HG03342 (cell line): Measurements from ENCODE around the gene B9D2.
"Not testable (repeated sequence)": the region's sequence is repeated elsewhere in the genome, so short reads cannot be mapped to it uniquely, and the experiment has no call there.

Experiments used
- ATAC-seq: cut with Tn5 transposase; IDR thresholded peaks from one replicate; pipeline ENCODE4 v1.9.1; 2021; ENCODE audit warnings: mild to moderate bottlenecking, moderate library complexity; ENCODE audit not compliant: unreplicated experiment

The B9D2 gene

DNA sequence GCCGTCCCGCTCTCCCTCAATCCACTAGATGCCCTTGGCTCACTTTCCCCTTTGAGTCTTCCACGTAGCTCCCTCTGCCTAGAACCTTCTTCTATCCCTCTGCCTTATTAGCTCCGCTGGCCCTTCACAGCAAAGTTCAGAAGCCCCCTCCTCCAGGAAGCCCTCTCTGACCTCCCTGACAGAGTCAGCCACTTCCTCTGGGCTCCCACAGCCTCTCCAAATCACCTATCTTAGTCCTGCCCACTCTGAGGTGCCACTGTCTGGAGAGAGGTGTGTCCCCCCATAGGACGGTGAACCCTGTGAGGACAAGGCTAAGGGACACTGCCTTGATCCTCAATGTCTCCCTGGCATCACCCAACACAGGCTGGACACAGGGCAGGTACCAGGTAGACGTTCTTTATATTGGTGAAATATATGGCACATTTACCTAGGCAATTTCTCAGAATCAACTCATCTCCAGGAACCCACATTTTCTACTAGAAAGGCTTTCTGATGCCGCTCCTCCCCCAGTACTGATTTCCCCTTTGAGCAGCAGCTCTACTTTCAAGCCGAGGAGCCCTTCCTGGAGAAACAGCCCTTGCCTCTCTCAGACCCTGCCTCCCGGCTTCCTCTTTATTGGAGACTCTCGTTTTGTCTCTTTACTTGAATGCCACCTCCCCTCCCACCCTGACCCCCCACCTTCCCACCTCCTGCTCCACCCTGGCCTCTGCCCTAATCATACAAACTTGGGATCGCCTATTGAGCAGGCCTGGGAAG, 6.8 kb downstream of the B9D2 start:
- no peak for ATAC-seq

GRCh38 chr19:41355802-41356201, 8.1 kb downstream of the B9D2 start:
- ATAC-seq: no peak

DNA sequence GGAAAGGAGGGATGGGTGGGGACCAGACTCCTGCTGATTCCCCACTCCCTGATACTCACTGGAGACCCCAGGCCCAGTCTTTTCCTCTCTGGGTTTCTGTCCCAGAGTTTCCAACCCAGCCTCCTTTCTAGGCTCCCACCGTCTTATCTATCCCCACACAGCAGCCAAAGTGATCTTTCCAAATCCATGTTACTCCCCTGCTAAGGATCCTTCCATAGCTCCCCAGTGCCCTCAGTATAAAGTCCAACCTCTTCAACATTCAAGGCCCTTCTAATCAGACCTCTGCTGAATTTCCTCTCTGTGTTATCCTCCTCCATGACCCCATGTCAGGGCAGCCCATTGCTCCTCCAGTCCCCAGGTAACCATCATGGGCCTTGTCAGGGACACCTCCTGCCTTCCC, 8.9 kb downstream of the B9D2 start:
- no peak for ATAC-seq

DNA sequence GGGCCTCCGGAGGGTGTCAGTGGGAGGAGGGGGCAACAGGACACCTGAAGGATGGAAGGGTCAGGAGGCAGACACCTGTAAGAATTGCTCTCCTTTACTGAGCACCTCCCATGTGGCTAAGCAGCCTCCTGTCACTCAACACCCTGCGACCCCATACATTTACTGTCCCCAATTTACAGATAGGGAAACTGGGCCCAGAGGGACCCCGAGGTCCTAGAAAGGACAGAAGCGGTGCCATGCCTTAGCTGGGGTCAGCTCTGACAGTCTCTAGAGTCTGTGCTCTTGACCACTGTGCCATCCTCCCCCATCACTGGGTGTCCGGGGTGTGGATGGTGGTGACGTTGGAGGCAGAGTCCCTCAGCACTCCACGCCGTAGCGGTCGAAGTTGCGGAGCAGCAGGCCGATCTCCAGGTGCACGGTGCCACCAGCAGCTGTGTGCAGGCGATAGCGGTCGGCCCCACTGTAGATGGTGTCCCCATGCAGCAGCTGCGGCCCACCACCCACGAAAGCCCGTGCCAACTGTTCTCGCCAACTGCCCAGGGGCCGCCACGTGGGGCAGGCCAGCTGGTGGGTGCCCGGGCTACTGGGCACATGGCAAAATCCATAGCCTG, 9.5 kb downstream of the B9D2 start:
- ATAC-seq: no peak

DNA sequence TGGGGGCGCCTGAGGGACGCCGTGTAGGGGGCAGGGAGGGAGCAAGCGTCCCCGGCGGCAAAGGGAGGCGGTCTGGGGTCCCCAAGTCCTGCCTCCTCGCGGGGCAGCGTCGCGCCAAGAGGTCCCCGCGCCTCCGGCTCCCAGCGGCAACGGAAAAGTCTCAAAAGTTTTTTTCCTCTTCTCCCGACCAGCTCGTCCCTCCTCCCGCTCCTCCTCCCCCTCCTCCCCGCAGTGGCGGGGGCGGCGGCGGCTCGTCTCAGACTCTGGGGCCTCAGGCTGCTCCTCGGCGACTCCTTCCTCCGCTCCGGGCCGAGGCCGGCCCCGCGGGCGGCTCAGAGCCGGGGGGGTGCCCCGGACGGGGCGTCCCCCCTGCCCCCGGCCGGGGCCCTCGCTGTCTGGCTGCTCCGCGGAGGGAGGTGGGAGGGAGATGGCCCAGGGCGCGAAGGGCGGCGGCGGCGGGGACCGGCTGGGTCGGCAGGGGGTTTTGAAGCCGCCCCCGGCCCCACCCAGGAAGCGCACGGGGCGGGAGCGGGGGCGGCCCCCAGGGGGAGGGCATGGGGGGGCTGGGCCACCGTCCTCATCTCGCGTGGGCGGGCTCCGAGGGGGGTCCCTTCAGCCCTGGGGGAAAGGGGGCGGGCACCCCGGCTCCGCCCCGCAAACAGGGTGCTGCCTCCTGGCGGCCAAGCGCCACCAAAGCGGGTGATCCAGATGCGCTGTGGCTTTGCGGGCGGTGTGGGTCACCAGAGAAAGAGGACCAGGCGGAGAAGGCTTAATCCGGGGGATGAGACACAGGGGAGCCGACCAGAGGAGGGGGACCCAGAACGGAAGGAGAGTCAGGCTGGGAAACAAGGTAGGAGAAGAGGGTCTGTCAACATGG, 10.2 kb downstream of the B9D2 start, which contains the start of gene TGFB1:
Gene TGFB1, minus strand, starts transcription at position 457 of the 877 bp plus-strand sequence. CDS start 878 bp downstream, outside the sequence.
- ATAC-seq: peak; percentile 36

DNA sequence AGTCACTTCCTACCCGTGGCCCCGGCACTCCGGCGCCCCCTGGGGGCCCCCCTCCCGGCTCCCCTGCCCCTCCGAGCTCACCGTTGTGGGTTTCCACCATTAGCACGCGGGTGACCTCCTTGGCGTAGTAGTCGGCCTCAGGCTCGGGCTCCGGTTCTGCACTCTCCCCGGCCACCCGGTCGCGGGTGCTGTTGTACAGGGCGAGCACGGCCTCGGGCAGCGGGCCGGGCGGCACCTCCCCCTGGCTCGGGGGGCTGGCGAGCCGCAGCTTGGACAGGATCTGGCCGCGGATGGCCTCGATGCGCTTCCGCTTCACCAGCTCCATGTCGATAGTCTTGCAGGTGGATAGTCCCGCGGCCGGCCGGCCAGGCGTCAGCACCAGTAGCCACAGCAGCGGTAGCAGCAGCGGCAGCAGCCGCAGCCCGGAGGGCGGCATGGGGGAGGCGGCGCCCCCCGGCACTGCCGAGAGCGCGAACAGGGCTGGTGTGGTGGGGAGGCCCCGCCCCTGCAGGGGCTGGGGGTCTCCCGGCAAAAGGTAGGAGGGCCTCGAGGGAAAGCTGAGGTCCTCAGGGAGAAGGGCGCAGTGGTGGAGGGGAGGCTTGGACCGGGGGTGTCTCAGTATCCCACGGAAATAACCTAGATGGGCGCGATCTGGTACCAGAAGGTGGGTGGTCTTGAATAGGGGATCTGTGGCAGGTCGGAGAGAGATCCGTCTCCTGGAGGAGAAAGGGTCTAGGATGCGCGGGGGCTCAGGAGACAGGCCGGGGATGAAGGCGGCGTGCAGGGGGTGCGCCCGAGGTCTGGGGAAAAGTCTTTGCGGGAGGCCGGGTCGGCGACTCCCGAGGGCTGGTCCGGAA, 11.1 kb downstream of the B9D2 start:
- no peak for ATAC-seq

- no peak for ATAC-seq
Observed at GRCh38 chr19:41352279-41352608, 11.7 kb downstream of the B9D2 start.

DNA sequence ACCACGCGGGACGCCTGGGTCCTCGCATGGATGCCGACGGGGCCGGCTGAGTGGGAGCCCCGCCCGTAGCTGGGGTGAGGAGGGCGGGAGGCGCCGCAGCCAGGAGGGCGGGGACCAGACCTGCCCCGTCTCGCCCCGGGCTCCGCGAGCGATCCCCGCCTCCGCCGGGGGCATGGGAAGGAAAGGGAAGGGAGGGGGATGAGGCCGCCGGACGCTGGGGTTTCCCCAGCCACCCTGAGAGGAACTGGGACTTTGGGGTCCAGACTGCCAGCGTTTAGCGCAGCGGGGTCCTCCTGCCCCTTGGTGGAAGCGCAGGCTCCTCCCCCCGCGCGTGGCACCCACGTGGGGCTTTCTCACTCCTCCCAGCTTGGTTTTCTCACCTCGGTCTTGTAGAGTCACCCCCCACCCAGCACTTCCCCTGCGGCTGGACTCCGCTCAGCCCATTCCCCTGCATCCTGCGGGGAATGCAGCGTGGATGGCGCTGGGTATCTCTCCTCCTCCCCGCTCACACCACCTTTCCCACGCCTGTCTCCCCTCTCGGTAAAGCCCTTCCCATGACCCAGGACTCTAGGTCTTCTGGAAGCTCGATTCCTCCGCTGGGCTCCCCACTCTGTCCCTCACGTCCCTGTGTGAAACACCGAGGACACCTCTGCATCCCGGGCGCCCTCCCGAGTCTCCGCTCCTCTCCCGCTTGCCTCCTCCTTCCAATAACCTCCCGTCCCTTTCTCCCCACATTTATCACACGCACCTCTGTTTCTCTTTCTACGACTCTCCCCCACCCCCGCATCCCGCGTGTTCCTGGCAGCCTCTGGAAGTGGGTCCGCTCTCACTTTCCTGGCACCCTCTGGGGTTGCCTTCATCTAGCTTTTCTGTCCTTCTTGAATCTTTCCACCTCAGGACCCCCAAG, 12.4 kb downstream of the B9D2 start:
- ATAC-seq: peak; percentile 35

DNA sequence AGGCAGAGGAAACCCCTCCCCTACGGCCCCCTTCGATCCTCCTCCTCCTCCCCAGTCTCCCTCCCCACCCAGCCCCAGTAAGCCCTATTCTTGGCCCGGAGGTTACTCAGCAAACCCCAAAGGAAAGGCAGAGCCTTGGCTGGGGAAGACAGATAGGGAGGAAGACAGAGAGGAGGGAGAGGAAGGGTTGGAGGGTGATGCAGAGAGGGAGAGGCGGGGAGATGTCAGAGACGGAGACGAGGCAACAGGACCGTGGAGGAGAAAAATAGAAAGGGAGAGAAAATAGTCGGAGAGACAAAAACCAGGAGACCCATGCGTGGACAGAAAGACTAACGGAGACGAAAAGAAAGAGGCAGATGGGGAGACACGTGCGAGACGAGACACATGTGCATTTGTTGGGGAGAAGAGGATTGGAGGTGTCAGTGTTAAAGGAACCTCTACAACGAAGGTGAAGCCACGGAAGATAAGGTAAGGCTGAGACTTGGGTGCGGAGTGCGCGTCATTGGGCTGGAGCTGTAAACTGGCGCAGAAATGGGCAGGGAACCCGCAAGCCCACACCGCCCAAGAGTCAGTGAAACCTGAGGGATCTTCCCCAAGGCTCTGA, 13.1 kb downstream of the B9D2 start:
- ATAC-seq: no peak

GRCh38 chr19:41346916-41347315, 17.0 kb downstream of the B9D2 start:
- not testable (repeated sequence) for ATAC-seq

GRCh38 chr19:41344162-41344561, 19.8 kb downstream of the B9D2 start:
- ATAC-seq: no peak

DNA sequence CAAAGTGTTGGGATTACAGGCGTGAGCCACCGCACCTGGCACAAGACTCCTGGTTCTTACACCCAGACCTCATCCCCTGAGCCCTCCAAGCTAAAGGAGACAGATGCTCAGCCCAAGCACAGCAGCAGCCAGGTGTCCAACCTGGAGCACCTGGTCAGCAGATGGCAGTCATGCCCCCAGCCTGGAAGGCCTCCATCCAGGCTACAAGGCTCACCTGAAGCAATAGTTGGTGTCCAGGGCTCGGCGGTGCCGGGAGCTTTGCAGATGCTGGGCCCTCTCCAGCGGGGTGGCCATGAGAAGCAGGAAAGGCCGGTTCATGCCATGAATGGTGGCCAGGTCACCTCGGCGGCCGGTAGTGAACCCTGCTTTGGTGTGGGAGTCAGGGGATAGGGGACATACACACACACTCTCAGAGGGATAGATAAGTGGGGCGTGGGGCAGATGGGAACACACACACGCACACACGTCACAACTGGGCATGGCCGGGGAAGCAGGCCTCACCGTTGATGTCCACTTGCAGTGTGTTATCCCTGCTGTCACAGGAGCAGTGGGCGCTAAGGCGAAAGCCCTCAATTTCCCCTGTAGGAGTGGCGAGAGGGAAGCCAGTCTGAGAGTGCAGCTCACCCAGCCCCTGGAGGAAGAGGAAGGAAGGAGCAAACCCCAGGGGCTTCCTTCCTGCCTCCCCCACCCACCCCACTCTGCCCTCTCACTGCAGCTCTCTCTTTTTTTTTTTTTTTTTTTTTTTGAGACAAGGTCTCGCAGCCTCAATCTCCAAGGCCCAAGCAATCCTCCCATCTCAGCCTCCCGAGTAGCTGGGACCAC, 22.1 kb downstream of the B9D2 start:
- no peak for ATAC-seq

DNA sequence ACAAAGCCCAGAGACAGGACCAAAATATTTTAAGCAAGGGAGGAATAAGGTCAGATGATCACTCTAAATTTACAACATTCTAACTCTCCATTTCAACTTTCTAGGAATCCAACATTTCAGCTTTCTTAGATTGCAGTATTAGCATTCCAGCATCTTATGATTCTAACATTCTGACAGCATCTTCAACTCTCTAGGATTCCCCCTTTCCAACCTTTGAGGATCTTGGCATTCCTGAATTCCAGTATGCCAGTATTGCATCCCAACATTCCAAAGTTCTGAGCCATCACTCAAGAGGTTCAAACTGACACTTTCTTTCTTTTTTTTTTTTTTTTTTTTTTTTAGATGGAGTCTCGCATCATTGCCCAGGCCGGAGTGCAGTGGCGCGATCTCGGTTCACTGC, 24.0 kb downstream of the B9D2 start:
- ATAC-seq: no peak

DNA sequence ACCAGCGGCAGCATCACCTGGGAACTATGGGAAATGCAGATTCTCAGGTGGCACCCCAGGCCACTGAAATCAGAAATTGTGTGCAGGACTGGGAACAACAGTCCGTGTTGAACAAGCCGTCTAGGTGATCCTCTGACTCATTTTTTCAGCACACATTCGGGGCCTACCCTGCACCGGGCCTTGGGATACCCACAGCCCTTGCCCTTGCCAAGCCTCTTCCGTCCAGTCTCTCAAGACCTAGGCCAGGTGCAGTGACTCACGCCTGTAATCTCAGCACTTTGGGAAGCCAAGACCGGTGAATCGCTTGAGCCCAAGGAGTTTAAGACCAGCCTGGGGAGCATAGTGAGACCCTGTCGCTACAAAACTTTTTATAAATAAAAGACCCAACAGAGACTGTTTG, 28.5 kb downstream of the B9D2 start:
- no peak for ATAC-seq

DNA sequence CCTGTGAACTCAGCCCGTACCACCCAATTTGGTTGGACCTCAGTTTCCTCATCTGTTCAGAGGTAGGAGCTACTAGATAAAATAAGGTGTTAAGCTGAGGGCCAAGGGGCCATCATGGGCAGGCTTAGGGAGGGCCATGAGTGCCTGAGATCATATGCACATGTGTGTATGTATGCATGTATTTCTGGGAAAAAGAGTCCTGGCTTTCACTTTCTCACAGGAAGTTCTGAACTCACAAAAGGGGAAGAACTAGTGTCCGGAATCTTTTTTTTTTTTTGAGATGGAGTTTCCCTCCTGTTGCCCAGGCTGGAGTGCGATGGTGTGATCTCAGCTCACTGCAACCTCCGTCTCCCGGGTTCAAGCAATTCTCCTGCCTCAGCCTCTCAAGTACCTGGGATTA, 29.2 kb downstream of the B9D2 start:
- no peak for ATAC-seq

DNA sequence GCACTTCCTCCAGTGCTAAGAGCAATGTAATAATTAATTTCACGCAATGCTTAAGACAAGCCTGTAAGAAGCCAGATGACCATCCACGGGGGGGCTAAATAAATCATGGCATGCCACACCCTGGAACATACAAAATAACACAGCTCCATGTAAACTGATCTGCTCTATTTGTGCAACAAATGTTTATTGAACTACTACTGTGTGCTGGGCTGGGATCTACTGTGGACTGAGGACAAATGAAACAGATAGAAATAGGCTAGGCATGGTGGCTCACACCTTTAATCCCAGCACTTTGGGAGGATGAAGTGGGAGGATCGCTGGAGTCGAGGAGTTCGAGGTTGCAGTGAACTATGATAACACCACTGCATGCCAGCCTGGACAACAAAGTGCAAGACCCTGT, 31.5 kb downstream of the B9D2 start:
- ATAC-seq: no peak

DNA sequence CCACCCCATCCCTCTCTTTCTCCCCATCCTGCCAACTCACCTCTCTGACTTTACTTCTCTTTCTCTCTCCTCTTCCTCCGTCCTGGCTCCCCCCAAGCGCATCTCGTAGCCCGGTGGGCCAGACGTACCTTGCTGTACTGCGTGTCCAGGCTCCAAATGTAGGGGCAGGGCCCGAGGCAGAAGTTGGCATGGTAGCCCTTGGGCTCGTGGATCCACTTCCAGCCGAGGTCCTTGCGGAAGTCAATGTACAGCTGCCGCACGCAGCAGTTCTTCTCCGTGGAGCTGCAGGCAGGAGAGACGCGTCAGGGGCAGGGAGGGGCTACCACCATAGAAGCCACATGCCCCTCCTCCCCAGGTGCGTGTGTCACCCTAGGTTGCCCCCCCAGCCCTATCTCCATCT, 31.9 kb downstream of the B9D2 start:
- no peak for ATAC-seq

DNA sequence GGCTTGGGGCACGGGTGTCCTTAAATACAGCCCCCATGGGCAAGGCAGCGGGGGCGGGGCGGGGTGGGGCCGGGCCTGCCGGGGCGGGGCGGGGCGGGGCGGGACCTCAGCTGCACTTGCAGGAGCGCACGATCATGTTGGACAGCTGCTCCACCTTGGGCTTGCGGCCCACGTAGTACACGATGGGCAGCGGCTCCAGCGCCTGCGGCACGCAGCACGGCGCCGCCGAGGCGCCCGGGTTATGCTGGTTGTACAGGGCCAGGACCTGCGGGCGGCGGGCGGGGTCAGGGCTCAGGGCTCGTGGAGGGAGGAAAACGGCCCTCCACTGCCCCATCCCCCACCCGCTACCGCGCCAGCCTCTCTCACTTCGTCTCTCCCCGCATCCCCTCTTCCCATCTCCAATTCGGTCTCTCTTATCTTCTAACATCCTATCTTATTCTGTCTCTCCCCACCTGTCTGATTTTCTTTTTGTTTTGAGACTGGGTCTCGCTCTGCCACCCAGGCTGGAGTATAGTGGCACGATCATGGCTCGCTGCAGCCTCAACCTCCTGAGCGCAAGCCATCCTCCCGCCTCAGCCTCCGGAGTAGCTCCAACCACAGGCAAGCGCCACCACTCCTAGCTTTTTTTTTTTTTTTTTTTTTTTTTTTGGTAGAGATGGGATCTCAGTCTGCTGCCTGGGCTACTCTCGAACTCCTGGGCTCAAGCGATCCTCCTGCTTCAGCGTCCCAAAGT, 32.8 kb downstream of the B9D2 start:
- no peak for ATAC-seq
